CD4-positive, alpha-beta T cell (primary cell): ENCODE data around the gene ZDHHC1. TPM values are rescaled to one million over a fixed set of nuclear protein-coding genes. Genes with fewer than 3 reads are reported as not detected.
A peak's percentile ranks its signal among the peaks of the same experiment; 100 is the strongest.

ENCODE experiments used
- ATAC-seq: fragments of 200-7000 bp; cut with Tn5 transposase; one replicate; pipeline ENCODE4 v1.10.0; 2022; ENCODE audit warnings: mild to moderate bottlenecking; ENCODE audit not compliant: poor library complexity
- CTCF ChIA-PET: fragments of 350-600 bp; sonication (Branson Sonifier 250); formaldehyde crosslinking; loops from one replicate; lab custom pipeline; 2021; ENCODE audit warnings: antibody characterized with exemption, inconsistent platforms; lab: Charles Lee
- POLR2A ChIA-PET: fragments of 350-600 bp; sonication (Branson Sonifier 250); formaldehyde crosslinking; loops from one replicate; lab custom pipeline; 2021; ENCODE audit warnings: antibody characterized with exemption, inconsistent platforms; lab: Charles Lee
- DNase-seq, 14 experiments: peaks; one replicate each; pipeline ENCODE4 v3.0.0-alpha.2; 2013 to 2020; ENCODE audit warnings: mixed read lengths in 2 of 14
- H3K27ac ChIP-seq, 2 donors: one replicate each; pipeline versions ENCODE4 v1.5.1 to v1.7.0; 2013; ENCODE audit warnings: low read length in 2 of 2, low read depth in 1 of 2, mild to moderate bottlenecking in 1 of 2
- H3K27me3 ChIP-seq, 2 experiments: 1 replicate in 1 of 2; 2 replicates in 1 of 2; pipeline versions ENCODE4 v1.6.1 to v1.7.0; 2013; ENCODE audit warnings: low read length in 2 of 2, control low read depth in 1 of 2, mild to moderate bottlenecking in 1 of 2, moderate library complexity in 1 of 2; ENCODE audit not compliant: insufficient read depth in 2 of 2, control insufficient read depth in 1 of 2
- H3K36me3 ChIP-seq: one replicate; pipeline ENCODE4 v1.6.1; 2013; ENCODE audit warnings: low read length, control low read depth; ENCODE audit not compliant: insufficient read depth
- H3K4me1 ChIP-seq: one replicate; pipeline ENCODE4 v1.6.1; 2013; ENCODE audit warnings: low read length, control low read depth; ENCODE audit not compliant: insufficient read depth
- H3K4me3 ChIP-seq: one replicate; pipeline ENCODE4 v1.5.1; 2013; ENCODE audit warnings: mild to moderate bottlenecking, low read length, moderate library complexity
- H3K9me3 ChIP-seq, 2 experiments: 1 replicate in 1 of 2; 2 replicates in 1 of 2; pipeline versions ENCODE4 v1.6.1 to v1.7.0; 2013; ENCODE audit warnings: low read length in 2 of 2, mild to moderate bottlenecking in 2 of 2, control low read depth in 1 of 2, moderate library complexity in 1 of 2; ENCODE audit not compliant: control insufficient read depth in 1 of 2, insufficient read depth in 1 of 2
- H3K27ac Mint-ChIP-seq: one replicate; pipeline ENCODE4 v1.8.0; 2020; ENCODE audit warnings: mixed read lengths
- H3K27me3 Mint-ChIP-seq: one replicate; pipeline ENCODE4 v1.8.0; 2021; ENCODE audit warnings: mixed read lengths
- H3K36me3 Mint-ChIP-seq: one replicate; pipeline ENCODE4 v1.8.0; 2021; ENCODE audit warnings: low read depth, mixed read lengths
- H3K4me1 Mint-ChIP-seq: one replicate; pipeline ENCODE4 v1.8.0; 2021; ENCODE audit warnings: low read depth, mixed read lengths
- H3K4me3 Mint-ChIP-seq: one replicate; pipeline ENCODE4 v1.8.0; 2020; ENCODE audit warnings: mild to moderate bottlenecking, mixed read lengths
- H3K9me3 Mint-ChIP-seq: one replicate; pipeline ENCODE4 v1.8.0; 2020; ENCODE audit warnings: mixed read lengths
- CTCF ChIP-seq: fragments of 200-600 bp; IDR thresholded peaks from one replicate; pipeline ENCODE4 v1.8.0; 2022; ENCODE audit warnings: antibody characterized with exemption, mild to moderate bottlenecking
- intact Hi-C, 2 experiments: fragments of 100-400 bp; cut with DNase I in 1 of 2; cut with micrococcal nuclease in 1 of 2; formaldehyde crosslinking; loops; one replicate each; pipeline versions ENCODE4 v1.15.1 to v1.9.0; 2023 to 2025; cut with DNase I, micrococcal nuclease
- total RNA-seq, 174 experiments: library from RNA in 2 of 174; stranded (reverse) in 2 of 174; gene quantifications; one replicate each; pipeline ENCODE4 v1.2.3 and lab custom pipeline; 2021 to 2026

Gene ZDHHC1
- total RNA-seq, 2 experiments from 2014 or later, result 0.22 TPM; not detected in 1

DNA sequence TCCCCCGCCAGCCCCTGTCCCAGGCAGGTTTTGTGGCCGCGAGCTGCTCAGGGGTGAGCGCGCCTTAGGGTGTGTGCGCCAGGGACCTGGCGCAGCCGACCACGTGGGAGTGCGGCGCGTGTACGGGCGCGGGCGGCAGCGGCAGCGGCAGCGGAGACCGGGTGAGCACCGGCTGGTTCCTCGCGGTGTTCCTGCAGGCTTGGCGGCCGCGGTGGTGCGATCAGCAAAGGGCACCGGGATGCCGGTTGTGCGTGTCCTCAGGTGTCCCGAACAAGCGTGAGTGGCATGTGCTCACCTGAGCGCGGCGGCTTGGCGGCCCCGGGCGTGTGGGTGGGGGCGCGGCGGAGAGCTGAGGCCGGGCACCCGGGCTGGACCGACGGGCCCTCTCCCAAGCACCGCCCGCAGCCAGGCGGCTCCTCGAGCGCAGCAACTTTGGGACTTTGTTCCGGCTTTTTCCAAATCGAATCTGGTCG is 14.3 kb upstream of the ZDHHC1 start:
- Mint-ChIP-seq H3K4me3 (peak overlapping the region; percentile 84), H3K9me3 (no peaks in the 10 kb centered on the region), H3K36me3 (no peaks in the 10 kb centered on the region), H3K27me3 (peaks cover 49% of the 10 kb centered on the region), H3K4me1 (peaks cover 9% of the 10 kb centered on the region), H3K27ac (no peak overlapping the region)
- Histone ChIP-seq H3K27me3 (peaks cover 32 to 38% of the 10 kb centered on the region in 2 experiments), H3K4me3 (peak overlapping the region; percentile 14), H3K27ac (no peak overlapping the region), H3K9me3 (peaks cover 0 to 6% of the 10 kb centered on the region in 2 experiments), H3K4me1 (peaks cover 20% of the 10 kb centered on the region), H3K36me3 (no peaks in the 10 kb centered on the region)
- peak; percentile 51 for ATAC-seq
- no peak for TF ChIP-seq CTCF
- ChIA-PET POLR2A (no interaction called here), CTCF (no interaction called here)
- peak in 6 of 14 experiments; percentile 7 to 60 (median 32) for DNase-seq
- intact Hi-C loops, result loop anchor here in 1 of 2 experiments (5.0 kb wide), 1 partner anchor 82 kb away; no protein-coding TSS in a partner anchor

GRCh38 chr16:67429799-67430503 is 13.7 kb upstream of the ZDHHC1 start:
- ATAC-seq (no peak), DNase-seq (no peak)
- H3K36me3 ChIP-seq, result no peaks in the 10 kb centered on the region
- H3K36me3 Mint-ChIP-seq, result no peaks in the 10 kb centered on the region
- H3K4me3 Mint-ChIP-seq, result peak overlapping the region; percentile 84
- ChIA-PET POLR2A (no interaction called here), CTCF (no interaction called here)
- peaks cover 35 to 38% of the 10 kb centered on the region in 2 experiments for H3K27me3 ChIP-seq
- peaks cover 0 to 6% of the 10 kb centered on the region in 2 experiments for H3K9me3 ChIP-seq
- no peak for TF ChIP-seq CTCF
- H3K4me1 Mint-ChIP-seq, result peaks cover 9% of the 10 kb centered on the region
- H3K27me3 Mint-ChIP-seq, result peaks cover 55% of the 10 kb centered on the region
- no peak overlapping the region for H3K27ac Mint-ChIP-seq
- peak overlapping the region; percentile 14 for H3K4me3 ChIP-seq
- H3K9me3 Mint-ChIP-seq, result no peaks in the 10 kb centered on the region
- no peak overlapping the region for H3K27ac ChIP-seq
- H3K4me1 ChIP-seq, result peaks cover 20% of the 10 kb centered on the region
- intact Hi-C loops, result loop anchor here in 1 of 2 experiments (2.0 to 5.0 kb wide), 3 partner anchors 35 to 168 kb away; no protein-coding TSS in a partner anchor

DNA sequence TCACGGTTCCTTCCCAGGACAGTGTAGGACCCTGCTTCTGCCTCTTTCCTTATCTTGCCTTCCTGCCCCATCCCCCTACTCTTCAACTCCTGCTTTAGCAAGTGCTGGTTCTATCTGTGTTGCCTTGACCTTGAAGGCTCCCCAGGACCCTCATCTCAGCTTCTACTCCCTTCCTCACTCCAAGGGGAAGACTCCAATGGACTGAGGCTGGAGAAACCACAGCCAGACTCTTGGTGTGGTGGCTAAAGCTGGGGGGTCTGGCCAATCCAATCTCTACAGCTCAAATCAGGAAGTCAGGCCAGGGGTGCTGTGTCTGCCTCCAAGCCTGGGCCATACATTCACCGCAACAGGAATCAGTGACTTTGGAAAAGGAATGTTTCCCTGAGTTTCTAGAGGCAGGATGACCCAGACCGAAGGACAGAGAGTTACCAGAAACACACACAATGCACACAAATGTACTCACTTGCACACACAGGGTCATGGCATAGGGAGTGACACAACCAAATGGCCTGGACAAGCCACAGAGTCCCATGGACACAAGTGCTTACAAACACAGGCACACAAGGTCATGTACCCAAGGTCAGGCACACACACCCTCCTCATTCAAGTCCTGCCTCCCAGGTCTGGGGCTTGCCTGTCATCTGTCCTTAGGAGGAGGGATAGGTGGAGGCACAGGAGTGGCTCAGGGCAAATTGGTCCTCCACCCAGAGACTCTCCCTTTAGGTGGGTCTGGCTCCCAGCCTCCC is 12.9 kb upstream of the ZDHHC1 start:
- Mint-ChIP-seq H3K4me3 (peak overlapping the region; percentile 39), H3K9me3 (no peaks in the 10 kb centered on the region), H3K27me3 (peaks cover 56% of the 10 kb centered on the region), H3K27ac (no peak overlapping the region), H3K36me3 (no peaks in the 10 kb centered on the region), H3K4me1 (peaks cover 9% of the 10 kb centered on the region)
- ChIA-PET POLR2A (no interaction called here), CTCF (interaction anchor here (0.6 to 3.2 kb wide), 3 partner anchors 37 to 472 kb away, joined by 3 to 13 read pairs (median 4); partner anchors contain the start of gene FHOD1)
- Histone ChIP-seq H3K27ac (no peak overlapping the region), H3K36me3 (no peaks in the 10 kb centered on the region), H3K4me1 (peaks cover 20% of the 10 kb centered on the region), H3K4me3 (no peak overlapping the region), H3K9me3 (peaks cover 0 to 6% of the 10 kb centered on the region in 2 experiments), H3K27me3 (peaks cover 35 to 46% of the 10 kb centered on the region in 2 experiments)
- ATAC-seq, result no peak
- no peak for DNase-seq
- no peak for TF ChIP-seq CTCF
- intact Hi-C loops, result loop anchor here in 1 of 2 experiments (2.0 to 5.0 kb wide), 2 partner anchors 36 to 167 kb away; no protein-coding TSS in a partner anchor
